HG03432 (cell line): ENCODE data around the gene APOD.
A peak's percentile ranks its signal among the peaks of the same experiment; 100 is the strongest.

Experiments
- ATAC-seq: cut with Tn5 transposase; IDR thresholded peaks from one replicate; pipeline ENCODE4 v1.9.1; 2021; ENCODE audit warnings: mild to moderate bottlenecking, moderate library complexity; ENCODE audit not compliant: unreplicated experiment

The APOD gene

GRCh38 chr3:195557322-195557721 lies 26.4 kb downstream of the APOD start:
- ATAC-seq, result no peak

GRCh38 chr3:195556390-195556789 lies 27.4 kb downstream of the APOD start:
- no peak for ATAC-seq

GRCh38 chr3:195555110-195555509 lies 28.6 kb downstream of the APOD start:
- no peak for ATAC-seq

- no peak for ATAC-seq
These were observed 29.3 kb downstream of the APOD start for GRCh38 chr3:195554458-195554857.

GRCh38 chr3:195553268-195553667 lies 30.5 kb downstream of the APOD start:
- ATAC-seq, result no peak

GRCh38 chr3:195551381-195551978 lies 32.3 kb downstream of the APOD start:
- ATAC-seq, result no peak

- peak; percentile 34 for ATAC-seq
These were observed 33.0 kb downstream of the APOD start for GRCh38 chr3:195550723-195551122.

GRCh38 chr3:195549931-195550519 lies 33.7 kb downstream of the APOD start:
- ATAC-seq, result peak; percentile 64

- no peak for ATAC-seq
These were observed 34.8 kb downstream of the APOD start for GRCh38 chr3:195548987-195549386.

GRCh38 chr3:195548501-195548900 lies 35.2 kb downstream of the APOD start:
- ATAC-seq, result no peak

- ATAC-seq, result no peak
These were observed 35.7 kb downstream of the APOD start for GRCh38 chr3:195548006-195548405.

- no peak for ATAC-seq
These were observed 37.6 kb downstream of the APOD start for GRCh38 chr3:195546130-195546560.

- no peak for ATAC-seq
These were observed 39.1 kb downstream of the APOD start for GRCh38 chr3:195544634-195545033.

GRCh38 chr3:195544230-195544536 lies 39.6 kb downstream of the APOD start:
- no peak for ATAC-seq

GRCh38 chr3:195543500-195544229 lies 40.1 kb downstream of the APOD start:
- peak; percentile 9 for ATAC-seq

GRCh38 chr3:195542698-195543499 lies 40.8 kb downstream of the APOD start, which contains the start of gene PPP1R2:
PPP1R2 (minus strand) TSS chr3:195543325; CDS start chr3:195543025, 300 bp downstream.
- peak; percentile 82 for ATAC-seq

GRCh38 chr3:195542316-195542697 lies 41.4 kb downstream of the APOD start:
- no peak for ATAC-seq

GRCh38 chr3:195540511-195540910 lies 43.2 kb downstream of the APOD start:
- no peak for ATAC-seq

GRCh38 chr3:195540027-195540426 lies 43.7 kb downstream of the APOD start:
- no peak for ATAC-seq

- ATAC-seq, result no peak
These were observed 44.3 kb downstream of the APOD start for GRCh38 chr3:195539479-195539878.

GRCh38 chr3:195537995-195538394 lies 45.7 kb downstream of the APOD start:
- peak; percentile 58 for ATAC-seq
